ENCODE measurements around the gene SHISA3.

- TF ChIP-seq EP300 (IDR thresholded peaks at IDR 0.05) (no peak), CTCF (IDR thresholded peaks at IDR 0.05) (no peak), POLR2A (IDR thresholded peaks at IDR 0.05) (no peak)
These were observed 30.7 kb downstream of the SHISA3 start for GRCh38 chr4:42428036-42428435.
